IPS DF 19.7 (cell line): ENCODE data around the gene NDUFAF4.
"Not testable (repeated sequence)": the region's sequence is repeated elsewhere in the genome, so short reads cannot be mapped to it uniquely, and the experiment has no call there.

Experiments
- DNase-seq: peaks from one replicate; pipeline ENCODE4 v3.0.0-alpha.2; 2013; ENCODE audit warnings: low read depth, low spot score

NDUFAF4 gene

DNA sequence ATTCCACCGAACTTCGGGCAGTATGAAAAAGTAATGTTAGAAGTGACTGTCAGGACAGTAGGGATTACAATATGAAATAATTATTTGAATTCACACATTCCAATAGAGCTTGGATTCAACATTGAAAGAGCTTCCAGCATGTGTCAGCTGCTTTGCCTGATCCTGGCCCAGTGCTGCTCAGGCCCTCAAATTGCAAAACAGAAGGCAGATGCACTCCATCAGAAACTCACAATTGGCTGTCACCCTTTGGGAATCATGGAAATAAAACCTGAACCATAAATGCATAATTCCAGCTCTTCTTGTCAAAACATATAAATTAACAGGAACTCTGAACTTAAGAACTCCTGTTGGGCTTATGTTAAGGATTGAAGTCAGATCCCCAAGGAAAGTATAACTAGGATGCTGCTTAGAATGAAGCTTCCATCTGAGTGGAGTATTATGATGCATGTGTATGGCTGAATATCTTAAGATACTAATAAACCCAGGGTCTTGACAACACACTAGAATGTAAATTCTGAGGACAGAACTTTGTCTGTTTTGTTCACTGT is 1.8 kb upstream of the NDUFAF4 start:
- DNase-seq: no peak

DNA sequence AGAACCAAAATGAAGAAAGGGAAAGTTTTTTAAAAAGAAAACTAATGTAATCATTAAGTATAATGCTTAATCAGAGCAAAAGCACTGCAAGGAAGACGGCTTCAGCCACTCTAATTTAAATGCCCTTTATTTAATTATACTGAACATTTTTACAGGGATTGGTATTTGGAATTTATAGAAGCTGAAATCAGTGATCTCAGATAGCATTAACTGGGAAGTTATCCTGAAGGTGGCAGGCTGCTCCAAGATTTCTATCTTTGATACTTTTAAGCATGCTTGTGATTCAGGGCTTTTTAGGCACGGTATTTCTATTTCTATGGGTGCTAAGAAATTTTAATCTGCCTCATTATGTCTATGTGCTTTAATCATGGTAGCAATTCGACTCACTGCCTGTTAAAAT is 1.3 kb upstream of the NDUFAF4 start:
- no peak for DNase-seq

DNA sequence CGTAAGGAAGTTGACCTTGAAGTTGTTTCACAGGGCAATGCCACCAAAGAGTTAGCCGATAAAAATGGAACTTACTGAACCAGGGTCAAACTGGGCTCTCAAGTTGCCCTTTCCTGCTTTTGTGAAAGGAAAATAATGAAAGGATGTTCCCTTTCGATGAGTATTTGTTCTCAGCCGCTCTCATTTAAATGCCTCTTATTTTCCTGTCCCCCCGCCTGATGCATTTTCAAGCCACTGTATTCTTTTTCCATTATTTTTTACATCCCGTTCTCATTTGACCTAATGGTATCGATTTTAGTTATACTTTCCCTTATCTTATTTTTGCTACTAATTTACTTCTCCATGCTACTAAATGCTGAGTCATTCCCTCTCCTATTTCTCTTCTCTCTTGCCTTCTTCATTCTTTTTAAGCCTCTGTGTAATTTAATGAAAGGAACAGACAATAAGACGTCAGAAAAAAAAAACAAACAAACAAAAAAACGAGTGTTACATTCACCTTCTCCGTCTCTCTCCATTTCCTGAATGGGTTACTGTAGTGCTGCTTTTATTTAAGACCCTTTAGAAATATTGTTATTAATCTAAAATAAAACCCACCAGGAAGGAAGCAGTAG is 655 bp upstream of the NDUFAF4 start:
- no peak for DNase-seq

DNA sequence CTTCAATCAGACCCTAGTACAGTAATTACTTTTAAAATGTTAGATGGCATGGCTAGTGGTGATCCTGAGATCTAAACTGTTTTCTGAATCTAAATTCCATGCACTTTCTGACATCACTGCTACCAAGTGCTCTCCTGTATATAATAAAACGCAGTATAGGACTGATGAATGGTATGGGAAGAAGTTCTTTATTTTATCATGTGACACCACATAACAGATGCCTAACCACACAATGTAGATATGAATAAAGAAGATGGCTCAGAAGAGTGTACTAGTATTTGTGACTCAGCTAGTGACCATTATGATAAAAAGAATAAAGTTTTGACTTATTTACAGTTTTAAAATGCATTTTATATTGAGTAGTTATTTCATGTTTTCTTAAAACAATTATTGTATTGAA is 8.5 kb downstream of the NDUFAF4 start:
- no peak for DNase-seq

DNA sequence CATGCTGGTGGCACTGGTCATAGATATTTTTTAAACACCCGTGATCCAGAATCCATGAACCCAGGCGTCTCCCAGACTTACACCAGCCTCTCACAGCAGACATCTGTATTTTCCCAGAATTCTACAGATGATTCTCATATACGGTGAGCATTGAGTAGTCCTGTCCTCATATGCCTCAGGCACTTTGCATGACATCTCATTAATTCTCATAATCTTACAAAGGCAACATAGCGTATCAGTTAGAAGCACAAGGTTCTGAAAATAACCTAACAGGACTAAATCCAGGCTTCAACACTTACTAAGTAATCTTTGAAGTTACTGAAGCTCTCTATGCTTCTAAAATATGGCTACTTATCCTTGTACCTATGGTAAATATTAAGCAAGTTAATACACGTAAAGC is 8.9 kb downstream of the NDUFAF4 start:
- DNase-seq: no peak

DNA sequence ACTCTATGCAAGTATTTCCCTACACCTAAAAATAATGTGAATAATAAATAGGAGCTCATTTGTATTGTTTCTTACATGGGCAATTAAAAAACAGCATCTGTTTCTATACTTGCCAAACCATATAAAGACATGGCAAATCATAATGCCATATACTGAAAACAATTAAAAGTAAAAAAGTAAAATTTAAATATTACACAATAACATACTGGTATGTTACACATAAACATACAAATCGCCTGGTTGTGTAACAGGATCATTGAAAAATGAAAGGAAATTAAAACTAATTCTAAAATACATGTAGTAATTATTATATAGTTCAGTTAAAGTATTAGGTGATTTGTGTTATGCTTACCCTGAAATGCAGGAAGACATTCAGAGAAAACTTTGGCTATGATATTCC is 11.2 kb downstream of the NDUFAF4 start:
- DNase-seq: no peak

DNA sequence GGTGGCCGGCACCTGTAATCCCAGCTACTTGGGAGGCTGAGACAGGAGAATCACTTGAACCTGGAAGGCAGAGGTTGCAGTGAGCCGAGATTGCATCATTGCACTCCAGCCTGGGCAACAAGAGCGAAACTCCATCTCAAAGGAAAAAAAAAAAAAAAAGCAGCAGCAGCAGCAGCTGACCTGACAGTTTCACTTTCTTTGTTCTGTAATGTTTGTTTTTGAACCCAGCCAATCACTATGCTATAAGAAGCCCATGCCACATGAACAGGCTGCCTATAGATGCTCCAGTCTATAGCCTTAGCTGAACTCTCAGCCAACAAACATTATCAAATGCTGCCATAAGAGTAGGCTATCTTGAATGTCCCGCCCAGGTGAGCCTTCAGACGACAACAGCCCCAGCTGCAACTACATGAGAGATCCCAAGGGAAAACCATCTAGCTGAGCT is 12.5 kb downstream of the NDUFAF4 start:
- DNase-seq: not testable (repeated sequence)

DNA sequence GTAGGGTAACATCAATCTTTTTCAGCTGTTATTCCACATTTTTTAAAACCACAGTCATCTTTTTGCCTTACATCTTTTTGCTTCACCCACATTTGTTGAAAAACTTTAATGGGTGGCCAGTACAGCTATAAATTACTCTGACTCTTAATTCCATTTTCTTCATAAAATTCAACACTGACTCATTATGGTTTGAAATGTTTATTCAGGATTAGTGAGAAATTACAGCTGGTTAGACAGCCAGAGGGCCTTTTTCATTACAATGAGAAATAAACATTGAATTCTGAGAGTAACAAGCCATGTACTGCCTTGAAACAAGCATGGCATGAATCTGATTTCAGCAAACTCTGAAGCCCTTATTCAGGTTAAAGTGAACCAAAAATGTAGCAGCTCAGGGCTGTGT is 19.5 kb downstream of the NDUFAF4 start:
- DNase-seq: no peak

DNA sequence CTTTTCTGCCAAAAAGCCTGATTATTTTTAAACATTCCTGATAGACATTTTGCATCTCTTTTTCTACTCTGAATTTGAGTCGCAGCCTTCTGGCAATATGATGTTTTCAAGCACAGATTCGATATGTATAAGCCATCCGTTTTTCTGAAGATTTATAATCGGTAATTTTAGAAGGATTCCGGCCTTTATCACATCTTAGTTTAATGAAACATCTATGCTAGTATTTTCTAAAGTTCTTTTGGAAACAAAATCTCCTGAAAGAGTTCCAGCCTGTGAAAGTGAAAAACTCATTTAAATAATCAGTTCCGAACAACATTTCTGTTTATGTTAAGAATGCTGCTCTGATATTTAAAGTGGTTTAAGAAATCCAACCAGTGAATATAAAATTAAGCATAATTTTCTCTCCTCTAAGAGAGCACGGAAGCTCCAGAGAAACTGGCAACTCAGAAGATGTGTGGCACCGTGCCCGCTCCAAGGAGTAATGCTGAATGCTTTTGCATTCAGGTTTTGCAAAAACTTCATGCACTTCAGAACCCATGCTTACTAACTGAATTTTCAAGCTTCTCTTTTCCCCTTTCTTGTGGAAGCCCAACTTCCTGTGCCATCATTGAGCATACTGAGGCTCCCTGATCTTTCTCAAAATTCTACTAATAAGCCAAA is 20.7 kb downstream of the NDUFAF4 start:
- no peak for DNase-seq

DNA sequence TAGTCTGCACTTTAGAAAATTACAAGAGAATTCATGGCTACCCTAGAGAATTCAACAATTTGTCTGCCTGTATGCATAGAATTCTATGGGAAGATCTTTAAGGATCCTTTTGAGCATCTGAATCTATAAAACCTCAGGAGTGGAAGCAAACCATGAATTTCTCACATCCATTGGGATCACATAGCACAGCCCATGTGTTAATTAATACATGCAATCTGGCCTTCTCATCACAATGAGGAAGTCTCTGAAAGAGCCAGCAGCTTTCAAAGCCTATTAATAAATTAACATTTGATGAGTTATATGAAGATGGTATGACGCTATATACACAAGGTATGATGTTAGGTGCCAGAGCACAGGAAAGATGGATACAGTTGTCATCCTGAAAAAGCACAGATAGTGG is 24.7 kb downstream of the NDUFAF4 start:
- no peak for DNase-seq

DNA sequence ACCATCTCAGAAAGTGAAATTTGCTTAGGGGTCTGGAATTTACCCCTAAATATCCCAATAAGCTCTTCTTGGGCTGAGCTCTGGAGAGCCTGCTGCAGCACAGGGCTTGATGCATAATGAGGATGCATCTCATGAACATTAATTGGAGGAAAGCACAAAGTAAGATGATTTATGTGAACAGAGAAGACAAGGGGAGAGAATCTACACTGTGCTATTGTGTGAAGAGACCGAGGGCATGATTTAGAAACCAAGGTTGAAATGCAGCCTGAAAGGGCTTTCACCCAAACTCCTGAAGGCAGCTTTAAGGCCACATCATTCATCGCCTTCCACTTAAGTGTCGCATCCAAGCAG is 32.7 kb downstream of the NDUFAF4 start:
- DNase-seq: no peak

DNA sequence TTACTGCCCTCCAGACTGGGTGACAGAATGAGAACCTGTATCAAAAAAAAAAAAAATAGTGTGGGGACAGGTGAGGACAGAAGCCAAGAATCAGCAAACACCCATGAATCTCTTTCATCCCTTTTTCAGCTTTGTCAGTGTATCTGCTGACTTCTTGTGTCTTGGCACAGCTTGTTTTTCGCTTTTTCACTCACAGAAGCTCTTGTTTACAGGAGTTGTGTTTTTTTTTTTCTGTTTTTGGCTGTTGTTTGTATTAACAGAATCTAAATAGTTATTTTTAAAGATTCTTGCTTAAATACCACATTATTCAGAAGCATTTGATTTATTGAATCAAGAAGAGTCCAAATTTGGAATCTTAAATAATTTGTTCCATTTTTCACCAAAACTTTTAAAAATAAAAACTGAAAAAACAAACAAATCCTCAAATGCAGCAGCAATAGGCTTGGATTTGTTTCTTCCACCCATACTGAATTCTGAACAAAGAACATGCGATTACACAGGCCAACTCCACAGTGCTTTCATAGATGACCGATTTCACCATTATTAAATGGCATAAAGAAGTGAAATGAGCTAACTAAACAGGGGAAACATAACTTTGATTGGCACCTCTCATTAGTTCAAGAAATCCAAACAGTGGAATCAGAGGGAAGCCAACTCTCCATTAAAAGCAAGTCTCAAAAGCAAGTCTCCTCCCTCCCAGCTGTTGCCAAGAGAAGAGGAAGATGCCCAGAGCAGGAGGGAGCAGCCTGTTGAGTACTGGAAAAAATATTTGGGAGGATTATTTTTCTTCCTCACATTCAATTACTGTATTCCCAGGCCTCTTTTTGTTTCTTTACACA is 33.3 kb downstream of the NDUFAF4 start:
- DNase-seq: no peak

DNA sequence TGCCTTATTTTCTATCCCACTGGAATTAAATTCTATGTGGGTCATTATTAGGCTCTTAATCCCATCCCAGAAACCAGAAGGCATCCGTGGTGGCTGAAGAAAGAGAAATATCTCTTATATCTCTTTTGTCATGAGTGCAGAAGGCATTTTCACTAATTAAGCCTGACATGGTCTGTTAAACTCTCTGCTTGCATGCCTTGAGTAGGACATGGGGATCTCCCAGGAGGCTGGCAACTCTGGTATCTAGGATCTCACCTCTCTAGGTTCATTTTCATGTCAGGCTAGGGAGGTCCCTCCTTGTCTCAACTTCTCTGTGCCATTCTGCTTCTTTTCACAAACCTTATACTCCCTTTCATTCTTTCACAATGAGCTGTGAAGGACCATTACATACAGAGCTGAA is 35.1 kb downstream of the NDUFAF4 start:
- DNase-seq: no peak

DNA sequence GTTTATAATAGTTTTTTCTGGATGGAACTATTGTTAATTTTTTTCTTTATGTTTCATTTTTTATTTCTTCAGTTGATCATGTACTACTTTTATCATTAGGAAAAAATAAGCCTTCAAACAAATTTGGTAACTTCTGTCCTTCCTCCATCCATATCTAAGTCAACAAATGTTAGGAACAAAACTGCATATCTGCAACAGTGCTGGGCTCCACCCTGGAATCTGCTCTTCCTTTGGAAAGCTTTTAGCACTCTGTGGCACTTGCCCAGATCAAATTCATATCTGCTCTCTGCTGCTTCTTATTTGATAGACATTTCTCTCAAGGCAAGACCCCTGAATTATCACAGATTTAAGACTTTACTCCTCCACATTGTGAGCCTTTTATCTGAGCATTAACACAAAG is 36.1 kb downstream of the NDUFAF4 start:
- no peak for DNase-seq

DNA sequence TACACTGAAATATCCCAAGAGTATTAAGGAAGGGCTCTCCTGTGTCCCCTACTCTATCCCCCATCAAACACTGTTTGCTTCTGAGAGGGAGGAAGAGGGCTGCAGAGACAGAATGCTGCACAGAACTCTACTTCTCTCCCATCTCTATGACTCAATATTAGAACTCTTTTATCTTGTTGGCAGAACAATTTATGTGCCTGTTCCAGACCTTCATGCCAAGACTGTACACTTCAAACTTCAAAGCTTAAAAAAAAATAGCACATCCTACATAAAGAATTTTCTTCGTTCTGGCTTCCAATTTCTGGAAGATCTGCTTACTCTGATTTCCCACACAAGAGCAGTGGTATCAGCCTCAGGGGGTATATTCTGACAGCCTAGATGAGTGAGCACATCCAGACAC is 40.8 kb downstream of the NDUFAF4 start:
- no peak for DNase-seq

DNA sequence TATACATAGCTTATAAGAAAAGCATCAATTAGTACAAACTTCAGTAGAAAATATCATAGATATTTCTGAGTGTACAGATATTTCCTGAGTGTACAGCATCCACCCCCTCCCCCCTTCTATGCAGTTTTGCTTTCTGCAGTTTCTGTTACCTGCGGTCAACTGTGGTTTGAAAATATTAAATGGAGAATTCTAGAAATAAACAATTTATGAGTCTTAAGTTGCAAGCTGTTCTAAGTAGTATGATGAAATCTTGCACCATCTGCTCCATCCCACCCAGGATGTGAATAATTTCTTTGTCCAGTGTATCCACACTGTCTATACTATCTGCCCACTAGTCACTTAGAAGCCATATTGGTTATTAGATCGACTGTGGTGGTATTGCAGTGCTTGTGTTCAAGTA is 44.6 kb downstream of the NDUFAF4 start:
- no peak for DNase-seq

DNA sequence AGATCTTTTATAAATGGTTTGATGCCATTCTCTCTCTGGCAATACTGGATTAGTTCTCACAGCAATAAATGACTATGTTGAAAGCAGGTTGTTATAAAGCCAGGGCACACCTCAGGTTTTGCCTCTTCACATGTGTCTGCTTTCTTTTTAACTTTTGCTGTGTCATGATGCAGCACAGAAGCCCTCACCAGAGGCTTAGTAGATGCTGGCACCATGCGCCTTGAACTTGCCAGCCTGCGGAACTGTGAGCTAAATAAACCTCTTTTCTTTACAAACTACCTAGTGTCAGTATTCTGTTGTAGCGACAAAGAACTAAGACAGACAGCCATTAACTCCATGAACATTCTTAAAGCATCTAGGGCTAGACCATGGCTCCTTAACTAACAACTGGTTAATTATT is 45.1 kb downstream of the NDUFAF4 start:
- DNase-seq: no peak

DNA sequence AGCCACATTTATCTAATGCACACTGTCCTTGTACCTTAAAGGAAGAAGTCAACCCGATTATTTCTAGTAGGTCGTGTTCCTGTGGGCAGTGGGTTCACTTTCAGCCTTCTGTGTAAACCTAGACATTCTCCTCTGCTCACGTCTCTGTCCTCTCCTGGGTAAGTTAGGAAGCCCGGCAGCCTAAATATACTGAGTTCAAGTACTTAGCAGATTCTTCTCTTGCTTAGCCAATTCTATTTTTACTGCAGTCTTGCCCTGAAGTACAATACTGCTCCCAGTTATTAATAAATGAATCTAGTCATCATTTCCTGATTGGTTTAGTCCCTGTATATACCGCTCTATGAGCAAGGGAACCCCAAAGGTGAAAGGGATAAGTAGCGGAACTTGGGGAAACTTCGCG is 45.8 kb downstream of the NDUFAF4 start:
- no peak for DNase-seq

DNA sequence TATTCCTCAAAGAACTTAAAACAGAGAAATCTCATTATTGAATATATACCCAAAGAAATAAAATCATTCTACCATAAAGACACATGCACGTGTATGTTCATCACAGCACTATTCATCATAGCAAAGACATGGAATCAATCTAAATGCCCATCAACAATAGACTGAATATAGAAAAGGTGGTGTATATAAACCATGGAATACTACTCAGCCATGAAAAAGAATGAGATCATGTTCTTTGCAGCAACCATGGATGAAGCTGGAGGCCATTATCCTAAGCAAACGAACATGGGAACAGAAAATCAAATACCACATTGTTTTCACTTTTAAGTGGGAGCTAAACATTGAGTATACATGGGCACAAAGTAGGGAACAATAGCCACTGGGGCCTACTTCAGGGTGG is 48.1 kb downstream of the NDUFAF4 start:
- DNase-seq: no peak

DNA sequence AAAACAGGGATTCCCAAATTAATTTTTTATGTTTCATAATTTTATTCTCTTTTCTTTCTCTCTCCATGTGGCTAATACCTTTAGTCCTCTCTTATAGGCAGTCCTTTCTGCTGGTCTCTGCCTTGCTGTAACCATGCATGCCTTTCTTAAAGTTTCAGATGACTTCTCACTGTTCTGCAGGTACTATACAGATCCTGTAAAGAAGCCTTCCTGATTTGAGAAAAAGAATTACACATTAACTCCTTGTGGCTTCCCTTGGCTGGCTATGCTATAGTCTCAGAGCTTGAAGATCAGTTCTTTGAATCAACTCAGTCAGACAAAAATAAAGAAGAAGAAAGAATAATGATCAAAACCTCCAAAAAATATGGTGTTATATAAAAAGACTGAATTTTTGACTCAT is 53.2 kb downstream of the NDUFAF4 start:
- no peak for DNase-seq

DNA sequence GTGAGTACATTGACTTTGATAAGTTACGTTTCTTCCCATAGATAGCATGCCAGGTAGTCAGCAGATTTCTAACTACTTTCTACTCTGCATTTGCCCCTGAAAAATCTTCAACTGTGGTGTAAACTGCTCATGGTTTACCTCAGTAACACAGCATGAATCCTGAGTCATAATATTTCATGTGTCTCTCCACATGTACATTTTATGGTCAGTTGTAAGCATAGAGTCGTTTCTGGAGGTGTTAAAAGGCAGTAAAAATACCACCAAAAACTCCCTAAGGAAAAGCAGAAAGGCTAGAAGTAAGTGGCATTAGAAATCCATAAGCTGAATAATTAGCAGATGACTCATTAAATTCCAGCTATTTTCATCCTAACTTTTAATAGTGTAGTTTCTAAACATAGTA is 56.3 kb downstream of the NDUFAF4 start:
- no peak for DNase-seq
